Measurements from ENCODE around the gene PDE4C. TPM values are rescaled to one million over a fixed set of nuclear protein-coding genes. Genes with fewer than 3 reads are reported as not detected.

PDE4C gene
- total and polyA plus RNA-seq, 10 donors, result 0.07 to 7.6 (median 1.8) TPM

DNA sequence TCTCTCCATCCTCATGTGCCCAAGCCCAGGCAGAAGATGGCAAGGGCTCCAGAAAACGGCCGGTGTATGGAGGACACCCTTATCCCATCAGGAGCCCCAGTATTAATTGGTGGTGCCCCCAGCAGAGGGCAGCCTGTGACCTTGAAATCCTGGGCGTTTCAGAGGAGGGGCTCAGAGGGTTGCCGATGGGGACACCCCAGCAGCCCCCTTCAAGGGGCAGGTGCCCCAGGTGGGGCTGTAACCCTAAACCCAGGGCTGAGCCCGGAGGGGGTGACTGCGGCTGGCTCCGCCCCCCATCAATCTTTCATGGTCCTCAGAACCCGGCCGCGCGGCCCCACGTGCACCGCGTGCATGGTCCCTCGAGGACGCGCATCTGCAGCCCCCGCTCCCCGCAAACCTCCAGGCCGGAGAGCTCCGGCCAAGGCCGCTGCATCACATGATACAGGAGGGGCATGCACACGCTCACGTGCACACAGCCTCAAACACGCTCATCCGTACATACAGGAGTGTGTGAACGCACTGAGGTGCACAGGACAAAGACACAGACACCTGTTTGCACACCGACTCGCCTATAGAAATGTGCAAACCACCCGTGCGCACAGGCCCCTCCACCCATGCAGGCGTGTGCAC lies 23.3 kb downstream of the PDE4C start:
- Histone ChIP-seq H3K27me3 (replicated peaks in 1 of 7) (peaks cover 0 to 6% (median 0%) of the 10 kb centered on the region in 7 donors), H3K27ac (peak overlapping the region in 5 of 8 donors; percentile 35 to 97 (median 94)), H3K4me3 (peak overlapping the region; percentile 57 to 89 (median 78)), H3K36me3 (peaks cover 0 to 40% (median 18%) of the 10 kb centered on the region in 6 donors), H3K4me1 (peaks cover 12 to 57% (median 31%) of the 10 kb centered on the region in 6 donors), H3K9me3 (no peaks in the 10 kb centered on the region)
- WGBS, 5 donors, result 0 to 15% (median 5%) methylated on average over 8 to 32 of the region's 32 CpGs
- TF ChIP-seq, protein P1, sequence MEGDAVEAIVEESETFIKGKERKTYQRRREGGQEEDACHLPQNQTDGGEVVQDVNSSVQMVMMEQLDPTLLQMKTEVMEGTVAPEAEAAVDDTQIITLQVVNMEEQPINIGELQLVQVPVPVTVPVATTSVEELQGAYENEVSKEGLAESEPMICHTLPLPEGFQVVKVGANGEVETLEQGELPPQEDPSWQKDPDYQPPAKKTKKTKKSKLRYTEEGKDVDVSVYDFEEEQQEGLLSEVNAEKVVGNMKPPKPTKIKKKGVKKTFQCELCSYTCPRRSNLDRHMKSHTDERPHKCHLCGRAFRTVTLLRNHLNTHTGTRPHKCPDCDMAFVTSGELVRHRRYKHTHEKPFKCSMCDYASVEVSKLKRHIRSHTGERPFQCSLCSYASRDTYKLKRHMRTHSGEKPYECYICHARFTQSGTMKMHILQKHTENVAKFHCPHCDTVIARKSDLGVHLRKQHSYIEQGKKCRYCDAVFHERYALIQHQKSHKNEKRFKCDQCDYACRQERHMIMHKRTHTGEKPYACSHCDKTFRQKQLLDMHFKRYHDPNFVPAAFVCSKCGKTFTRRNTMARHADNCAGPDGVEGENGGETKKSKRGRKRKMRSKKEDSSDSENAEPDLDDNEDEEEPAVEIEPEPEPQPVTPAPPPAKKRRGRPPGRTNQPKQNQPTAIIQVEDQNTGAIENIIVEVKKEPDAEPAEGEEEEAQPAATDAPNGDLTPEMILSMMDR (IDR thresholded peaks at IDR 0.05 in 8 of 11, conservative IDR thresholded peaks at IDR 0.05 in 3 of 11), result peak in 5 of 11 experiments; percentile 6 to 42 (median 33)
- TF ChIP-seq POLR2AphosphoS5 (IDR thresholded peaks at IDR 0.05) (no peak), POLR2A (IDR thresholded peaks at IDR 0.05) (no peak)
- DNase-seq, result peak; percentile 89
- intact Hi-C loops (cut with DNase I; ENCODE audit: low total_unique reads), result no loop called here

- peaks cover 12 to 56% (median 31%) of the 10 kb centered on the region in 6 donors for H3K4me1 ChIP-seq
- no peaks in the 10 kb centered on the region for H3K9me3 ChIP-seq
- peaks cover 0 to 6% (median 0%) of the 10 kb centered on the region in 7 donors for H3K27me3 ChIP-seq (replicated peaks in 1 of 7)
- intact Hi-C loops (cut with DNase I; ENCODE audit: low total_unique reads), result no loop called here
- peak overlapping the region in 2 of 8 donors; percentile 87 for H3K4me3 ChIP-seq
- H3K36me3 ChIP-seq, result peaks cover 0 to 45% (median 19%) of the 10 kb centered on the region in 6 donors
- no peak overlapping the region for H3K27ac ChIP-seq
- TF ChIP-seq, protein P1 (IDR thresholded peaks at IDR 0.05 in 8 of 11, conservative IDR thresholded peaks at IDR 0.05 in 3 of 11), result no peak
- no peak for TF ChIP-seq POLR2A (IDR thresholded peaks at IDR 0.05)
- TF ChIP-seq POLR2AphosphoS5 (IDR thresholded peaks at IDR 0.05), result no peak
- 78 to 85% (median 81%) methylated on average over 17 to 24 of the region's 24 CpGs for WGBS, 5 donors
- no peak for DNase-seq
These were observed 23.9 kb downstream of the PDE4C start for GRCh38 chr19:18202397-18202777.

GRCh38 chr19:18198374-18198773 lies 27.9 kb downstream of the PDE4C start:
- intact Hi-C loops (cut with DNase I; ENCODE audit: low total_unique reads), result no loop called here
- TF ChIP-seq, protein P1 (IDR thresholded peaks at IDR 0.05 in 8 of 11, conservative IDR thresholded peaks at IDR 0.05 in 3 of 11), result no peak
- TF ChIP-seq POLR2A (IDR thresholded peaks at IDR 0.05) (no peak), POLR2AphosphoS5 (IDR thresholded peaks at IDR 0.05) (no peak)
- WGBS, 5 donors, result 85 to 97% (median 92%) methylated on average over 6 of the region's 6 CpGs
- Histone ChIP-seq H3K9me3 (no peaks in the 10 kb centered on the region), H3K27ac (no peak overlapping the region), H3K36me3 (peaks cover 0 to 70% (median 33%) of the 10 kb centered on the region in 6 donors), H3K27me3 (replicated peaks in 1 of 7) (peaks cover 0 to 6% (median 0%) of the 10 kb centered on the region in 7 donors), H3K4me1 (peaks cover 20 to 50% (median 30%) of the 10 kb centered on the region in 6 donors), H3K4me3 (no peak overlapping the region)
- DNase-seq, result no peak

- 68 to 78% (median 75%) methylated on average over 6 of the region's 6 CpGs for WGBS, 5 donors
- TF ChIP-seq, protein P1 (IDR thresholded peaks at IDR 0.05 in 8 of 11, conservative IDR thresholded peaks at IDR 0.05 in 3 of 11), result no peak
- TF ChIP-seq POLR2AphosphoS5 (IDR thresholded peaks at IDR 0.05) (no peak), POLR2A (IDR thresholded peaks at IDR 0.05) (no peak)
- intact Hi-C loops (cut with DNase I; ENCODE audit: low total_unique reads), result no loop called here
- Histone ChIP-seq H3K27me3 (replicated peaks in 1 of 7) (peaks cover 0 to 3% (median 0%) of the 10 kb centered on the region in 7 donors), H3K36me3 (peaks cover 0 to 70% (median 33%) of the 10 kb centered on the region in 6 donors), H3K27ac (no peak overlapping the region), H3K4me1 (peaks cover 17 to 47% (median 26%) of the 10 kb centered on the region in 6 donors), H3K9me3 (no peaks in the 10 kb centered on the region), H3K4me3 (no peak overlapping the region)
- no peak for DNase-seq
These were observed 28.3 kb downstream of the PDE4C start for GRCh38 chr19:18197941-18198340.
